GM19025 (cell line): Measurements from ENCODE around the gene ADAM11.

ENCODE experiments used
- ATAC-seq: cut with Tn5 transposase; IDR thresholded peaks from one replicate; pipeline ENCODE4 v1.9.1; 2021; ENCODE audit warnings: mild to moderate bottlenecking, low read depth, moderate library complexity; ENCODE audit not compliant: unreplicated experiment

ADAM11 gene

GRCh38 chr17:44775136-44775837 lies 16.5 kb downstream of the ADAM11 start:
- peak; percentile 92 for ATAC-seq

DNA sequence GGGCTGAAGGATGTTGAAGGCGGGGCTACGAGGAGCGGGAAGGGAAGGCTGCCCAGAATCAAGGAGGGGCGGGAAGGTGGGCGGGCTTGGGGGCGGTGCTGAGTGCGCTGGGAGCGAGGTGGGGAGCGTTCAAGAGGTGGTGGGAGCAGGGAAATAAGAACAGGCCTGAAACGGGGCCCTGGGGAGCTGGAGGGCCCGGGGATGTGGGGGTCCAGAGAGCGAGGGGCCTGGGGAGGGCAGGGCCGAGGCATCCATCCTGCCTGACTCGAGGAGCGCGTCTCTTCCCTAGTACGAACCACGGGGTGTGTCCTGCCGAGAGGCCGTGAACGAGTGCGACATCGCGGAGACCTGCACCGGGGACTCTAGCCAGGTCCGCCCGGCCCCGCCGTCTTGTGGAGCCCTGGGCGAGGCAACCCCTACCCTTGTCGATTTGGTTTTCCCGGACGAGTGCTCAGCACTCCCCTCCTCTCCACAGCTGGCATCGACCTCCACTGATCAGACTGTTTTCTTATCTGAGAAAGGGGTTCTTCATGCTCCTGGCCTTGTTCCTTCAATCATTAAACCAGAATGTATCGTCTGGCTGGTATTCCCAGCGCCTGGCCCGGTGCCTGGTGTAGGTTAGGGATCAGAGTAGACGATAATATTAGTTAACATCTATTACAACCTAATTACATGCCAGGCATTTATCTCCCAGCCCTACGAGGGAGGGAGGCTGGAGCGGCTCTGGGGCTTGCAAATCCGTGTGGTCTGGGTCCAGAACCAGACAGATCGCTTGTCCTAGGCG lies 17.2 kb downstream of the ADAM11 start:
- ATAC-seq, result no peak

GRCh38 chr17:44776628-44777393 lies 18.0 kb downstream of the ADAM11 start:
- no peak for ATAC-seq

- no peak for ATAC-seq
Measured at GRCh38 chr17:44777394-44778348, 18.9 kb downstream of the ADAM11 start.

DNA sequence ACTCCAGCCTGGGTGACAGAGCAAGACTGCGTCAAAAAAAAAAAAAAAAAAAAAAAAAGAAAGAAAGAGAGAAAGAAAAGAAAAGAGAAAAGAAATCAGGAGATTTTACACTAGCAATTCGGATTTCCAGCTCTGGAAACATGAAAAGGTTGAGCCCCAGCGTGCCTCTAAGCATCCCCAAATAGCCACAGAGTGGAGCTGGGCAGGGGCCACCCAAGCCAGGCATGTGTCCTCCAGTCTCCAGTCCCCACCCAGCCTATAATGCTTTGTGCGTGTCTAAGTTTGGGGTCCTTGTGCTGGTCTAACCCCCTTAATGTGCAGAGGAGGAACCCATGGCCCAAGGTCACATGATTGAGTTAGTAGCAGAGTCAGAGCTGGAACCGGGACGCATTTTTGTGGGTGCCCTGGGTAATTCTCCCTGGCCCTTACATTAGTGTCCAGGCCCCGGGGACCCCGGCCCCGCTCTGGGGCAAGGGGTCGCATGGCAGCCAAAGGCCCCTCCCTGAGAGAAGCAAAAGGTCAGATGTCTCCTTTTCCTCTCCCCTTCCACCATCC lies 19.9 kb downstream of the ADAM11 start:
- ATAC-seq, result no peak

GRCh38 chr17:44779211-44780025 lies 20.6 kb downstream of the ADAM11 start:
- ATAC-seq, result no peak

- ATAC-seq, result no peak
Measured at GRCh38 chr17:44780161-44780560, 21.4 kb downstream of the ADAM11 start.

DNA sequence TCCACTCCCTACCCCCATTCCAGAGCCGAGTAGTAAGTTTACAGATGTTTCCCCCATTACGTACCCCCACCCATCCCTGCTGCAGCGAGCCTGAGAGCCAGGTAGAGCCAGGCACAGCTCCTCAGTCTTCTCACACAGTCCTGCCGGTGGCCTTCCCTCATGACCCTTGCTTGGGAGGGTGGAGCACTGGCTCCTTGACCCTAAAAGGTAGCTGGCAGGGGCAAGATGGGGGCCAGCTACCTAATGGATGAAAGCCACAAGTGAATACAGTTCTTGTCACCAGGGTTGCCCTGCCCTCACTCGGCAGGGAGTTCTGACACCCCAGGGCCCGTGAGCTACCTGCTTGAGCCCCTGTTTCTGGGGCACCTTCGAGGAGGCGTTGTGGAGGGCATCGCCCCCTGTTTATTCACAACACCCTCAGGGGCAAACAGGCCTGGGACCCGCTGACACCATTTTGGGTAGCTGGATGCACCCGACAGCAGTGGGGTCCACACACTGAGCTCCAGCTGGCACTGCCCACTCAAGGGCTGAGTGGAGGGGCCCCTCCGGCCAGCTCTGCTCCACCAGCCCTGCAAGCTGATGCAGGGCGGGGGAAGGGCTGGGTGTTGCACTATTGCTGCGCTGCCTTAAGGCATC lies 22.2 kb downstream of the ADAM11 start:
- no peak for ATAC-seq

DNA sequence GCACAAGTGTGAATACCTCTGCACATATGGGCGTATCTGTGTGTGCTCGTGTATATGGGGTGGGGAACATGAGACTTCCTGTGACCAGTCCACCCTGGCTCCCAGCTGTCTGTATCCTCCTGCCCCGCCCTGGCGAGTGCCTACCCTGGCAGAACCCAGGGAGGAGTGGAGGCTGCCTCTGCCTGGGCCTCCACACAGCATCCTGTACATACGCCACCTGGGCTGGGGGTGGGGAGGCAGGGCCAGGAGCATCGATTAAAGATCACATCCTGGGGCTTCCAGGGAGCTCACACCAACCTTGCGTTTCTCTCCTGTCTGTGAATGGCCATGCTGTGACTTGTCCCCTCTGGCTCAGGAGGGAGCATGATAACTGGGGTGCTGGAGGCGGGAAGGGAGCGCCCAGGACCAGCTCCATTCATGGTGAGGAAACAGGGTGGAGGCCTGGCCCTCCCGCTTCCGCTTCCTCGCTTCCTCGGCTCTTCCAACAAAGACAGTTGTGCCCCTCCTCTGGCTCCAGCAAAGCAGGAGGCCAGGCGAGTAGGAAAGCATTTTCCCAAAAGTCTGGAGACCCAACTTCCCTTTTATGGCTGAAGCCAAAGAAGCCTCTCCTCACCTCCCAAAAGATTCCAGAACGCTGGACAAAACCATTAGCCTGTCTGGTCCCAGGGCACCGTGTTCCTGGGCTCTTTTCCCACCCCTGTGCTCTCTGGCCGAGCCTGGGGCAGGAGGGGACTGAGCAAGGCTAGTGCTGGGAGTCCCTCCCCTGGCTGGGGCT lies 22.9 kb downstream of the ADAM11 start:
- no peak for ATAC-seq

DNA sequence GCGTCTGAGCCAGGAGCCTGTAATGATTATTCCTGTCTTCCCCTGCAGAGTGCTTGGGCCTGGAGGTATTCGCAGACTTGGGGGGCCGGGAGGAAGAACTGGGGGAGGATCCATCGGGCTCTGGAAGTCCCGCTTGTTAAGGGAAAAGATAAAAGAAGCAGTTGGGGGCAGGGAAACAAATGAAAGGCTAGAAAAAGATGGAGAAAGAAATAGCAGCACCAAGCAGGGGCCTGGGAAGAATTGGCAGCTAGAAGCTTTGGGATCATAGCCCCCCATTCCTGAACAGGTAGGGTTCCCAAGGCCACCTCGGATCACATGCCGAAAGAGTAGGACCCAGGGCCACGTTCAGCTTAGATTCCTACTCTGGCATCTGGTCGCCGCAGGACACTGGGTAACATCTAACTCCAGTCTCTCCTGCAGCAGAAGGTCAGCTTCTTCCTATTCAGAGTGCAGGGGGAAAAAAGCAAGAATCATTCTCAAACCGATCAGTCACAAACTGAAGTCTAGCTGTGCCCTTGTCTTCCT lies 23.6 kb downstream of the ADAM11 start:
- no peak for ATAC-seq

DNA sequence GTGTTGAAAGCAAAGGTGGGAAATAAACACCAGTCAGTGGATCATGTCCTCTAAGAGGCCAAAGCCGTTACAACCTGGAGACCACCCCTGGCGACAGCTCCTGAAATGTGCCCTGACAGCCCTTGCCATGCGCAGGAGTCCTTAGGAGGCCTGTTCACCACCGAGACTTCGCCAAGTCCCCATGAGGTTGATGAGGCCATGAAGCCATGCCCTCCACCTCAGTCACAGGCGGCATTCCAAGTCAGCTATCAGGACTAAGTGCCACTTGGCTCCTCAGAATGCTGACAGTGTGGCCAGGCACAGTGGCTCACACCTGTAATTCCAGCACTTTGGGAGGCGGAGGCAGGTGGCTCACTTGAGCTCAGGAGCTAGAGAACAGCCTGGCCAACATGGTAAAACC lies 27.1 kb downstream of the ADAM11 start:
- no peak for ATAC-seq

- ATAC-seq, result no peak
Measured at GRCh38 chr17:44786551-44787081, 27.8 kb downstream of the ADAM11 start.

DNA sequence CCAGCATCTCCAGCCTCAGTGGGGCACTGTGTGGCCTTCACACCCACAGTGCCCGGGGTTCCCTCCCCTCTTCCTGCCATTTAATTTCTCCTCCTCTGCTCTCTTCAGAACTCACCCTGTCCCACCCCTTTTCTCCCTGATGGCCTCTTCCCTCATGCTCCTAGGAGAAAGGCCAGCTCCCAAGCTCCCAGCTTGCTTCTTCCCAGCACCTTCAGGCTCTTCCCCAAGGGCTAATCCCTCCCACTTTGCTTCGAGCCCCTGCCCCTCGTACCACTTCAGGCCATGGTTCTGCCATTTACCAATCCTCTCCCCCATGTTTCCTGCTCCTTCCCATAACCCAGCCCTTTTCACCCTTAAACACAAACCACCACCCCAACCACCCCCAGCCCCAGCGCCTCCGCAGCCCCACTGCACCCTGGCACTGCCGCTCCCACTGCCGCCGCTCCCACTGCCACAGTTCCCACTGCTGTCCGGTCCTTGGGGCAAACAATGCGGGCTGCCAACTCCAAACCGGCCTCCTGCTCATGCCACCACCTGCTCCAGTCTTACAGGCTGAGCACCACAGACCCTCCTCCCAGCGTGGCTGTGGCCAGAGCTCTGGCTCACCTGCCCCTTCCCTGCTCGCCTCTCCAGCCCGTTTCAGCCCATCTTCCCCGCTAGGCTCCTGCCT lies 28.6 kb downstream of the ADAM11 start:
- ATAC-seq, result no peak

GRCh38 chr17:44788139-44788538 lies 29.4 kb downstream of the ADAM11 start:
- no peak for ATAC-seq

DNA sequence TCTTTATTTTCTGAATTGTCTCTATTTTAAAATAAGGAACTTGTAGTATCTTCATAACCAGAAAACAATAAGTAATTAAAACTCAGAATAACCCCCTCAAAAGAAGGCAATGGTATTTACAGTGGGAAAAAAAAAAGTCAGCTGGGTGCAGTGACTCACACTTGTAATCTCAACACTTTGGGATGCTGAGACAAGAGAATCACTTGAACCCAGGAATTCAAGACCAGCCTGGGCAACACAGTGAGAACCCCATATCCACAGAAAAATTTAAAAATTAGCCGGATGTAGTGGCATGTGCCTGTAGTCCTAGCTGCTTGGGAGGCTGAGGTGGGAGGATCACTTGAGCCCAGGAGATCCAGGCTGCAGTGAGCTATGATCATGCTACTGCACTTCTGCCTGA lies 33.5 kb downstream of the ADAM11 start:
- ATAC-seq, result no peak

- ATAC-seq, result no peak
Measured at GRCh38 chr17:44793885-44794842, 35.4 kb downstream of the ADAM11 start.
